ENCODE measurements around the gene DNAH17. TPM values are rescaled to one million over a fixed set of nuclear protein-coding genes. Genes with fewer than 3 reads are reported as not detected.

Gene DNAH17
- total RNA-seq, 2 donors from 2014 or later: 0.76 to 1.0 TPM

DNA sequence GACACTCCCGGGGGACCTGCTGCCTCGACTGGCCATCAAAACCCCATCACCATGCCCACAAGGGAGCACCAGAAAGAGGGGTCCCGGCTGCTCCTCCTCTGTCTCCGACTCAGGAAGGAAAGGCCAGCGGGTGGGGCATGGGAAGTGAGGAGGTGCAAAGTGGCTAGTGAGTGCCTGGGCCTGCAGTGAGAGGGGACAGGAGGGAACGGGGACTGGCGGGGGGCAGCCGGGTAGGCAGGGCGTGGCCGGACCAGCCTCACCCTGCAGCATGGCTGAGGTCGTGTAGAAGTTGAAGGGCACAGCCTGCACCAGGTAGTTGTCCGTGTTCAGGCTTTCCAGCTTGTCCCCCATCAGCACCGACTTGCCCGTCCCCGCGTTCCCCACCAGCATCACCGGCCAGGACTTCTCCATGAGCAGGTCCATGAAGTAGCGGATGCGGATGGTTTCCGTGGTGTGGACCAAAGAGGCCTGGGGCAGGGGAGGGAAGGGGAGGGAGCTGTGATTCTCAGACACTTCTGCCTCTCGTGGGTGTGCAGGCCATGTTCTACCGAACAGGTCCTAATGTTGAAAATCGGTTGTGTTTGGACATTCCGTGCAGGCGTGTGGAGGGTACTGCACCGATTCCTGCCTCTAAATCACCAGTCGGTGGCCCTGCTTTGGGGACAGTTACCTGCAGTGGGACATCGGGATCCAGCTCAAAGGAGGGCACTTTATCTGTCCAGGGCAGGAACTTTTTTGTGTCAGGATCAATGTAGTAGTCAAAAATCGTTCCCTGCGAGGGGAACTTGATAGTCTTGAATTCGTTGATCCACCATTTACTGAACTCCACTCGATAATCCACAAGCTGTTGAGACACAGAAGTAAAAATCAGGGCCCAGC lies 91.7 kb downstream of the DNAH17 start:
- no peak overlapping the region for H3K27ac Mint-ChIP-seq
- H3K4me3 Mint-ChIP-seq: peak overlapping the region; percentile 82 to 90
- H3K27me3 Mint-ChIP-seq (ENCODE audit: low read depth): no peaks in the 10 kb centered on the region

GRCh38 chr17:78484271-78485246 lies 92.6 kb downstream of the DNAH17 start:
- Mint-ChIP-seq H3K9me3 (no peaks in the 10 kb centered on the region), H3K36me3 (ENCODE audit: insufficient read depth in 2 of 2) (no peaks in the 10 kb centered on the region), H3K4me1 (ENCODE audit: low read depth) (peaks cover 13% of the 10 kb centered on the region), H3K4me3 (peak overlapping the region; percentile 82 to 90), H3K27me3 (ENCODE audit: low read depth) (no peaks in the 10 kb centered on the region), H3K27ac (no peak overlapping the region)
- peak; percentile 73 to 87 for DNase-seq
- ATAC-seq (replicated peaks in 1 of 2): peak; percentile 100

More for the DNA sequence above, 91.7 kb downstream of the DNAH17 start:
- Mint-ChIP-seq H3K9me3 (no peaks in the 10 kb centered on the region), H3K36me3 (ENCODE audit: insufficient read depth in 2 of 2) (no peaks in the 10 kb centered on the region), H3K4me1 (ENCODE audit: low read depth) (peaks cover 13% of the 10 kb centered on the region)
- DNase-seq (no peak), ATAC-seq (replicated peaks in 1 of 2) (no peak)

DNA sequence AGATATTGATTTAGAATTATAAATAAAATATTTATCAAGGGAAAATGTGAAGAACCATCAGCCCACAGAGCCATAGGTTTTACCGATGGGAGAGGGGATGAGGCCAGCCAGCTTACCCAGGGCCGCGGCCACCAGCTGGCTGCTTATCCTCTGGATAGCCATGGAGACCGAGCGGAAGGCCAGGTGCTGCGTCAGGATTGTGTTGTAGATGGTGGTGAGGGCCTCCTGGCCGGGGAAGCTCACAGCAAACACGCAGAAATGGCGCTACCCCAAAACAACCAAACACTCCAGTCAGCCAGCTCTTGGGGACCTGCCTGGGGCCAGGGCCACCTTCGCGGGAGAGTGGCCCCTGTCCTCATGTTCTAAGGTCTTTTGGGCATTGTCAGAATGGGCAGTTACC lies 97.8 kb downstream of the DNAH17 start:
- DNase-seq: no peak
- H3K4me3 Mint-ChIP-seq: no peak overlapping the region
- no peaks in the 10 kb centered on the region for H3K36me3 Mint-ChIP-seq (ENCODE audit: insufficient read depth in 2 of 2)
- H3K9me3 Mint-ChIP-seq: no peaks in the 10 kb centered on the region
- peaks cover 14% of the 10 kb centered on the region for H3K4me1 Mint-ChIP-seq (ENCODE audit: low read depth)
- H3K27me3 Mint-ChIP-seq (ENCODE audit: low read depth): no peaks in the 10 kb centered on the region
- ATAC-seq (replicated peaks in 1 of 2): no peak
- no peak overlapping the region for H3K27ac Mint-ChIP-seq

- H3K27ac Mint-ChIP-seq: no peak overlapping the region
- no peaks in the 10 kb centered on the region for H3K9me3 Mint-ChIP-seq
These were observed 98.4 kb downstream of the DNAH17 start for GRCh38 chr17:78478757-78479297.

GRCh38 chr17:78477913-78478756 lies 99.1 kb downstream of the DNAH17 start:
- Mint-ChIP-seq H3K4me3 (no peak overlapping the region), H3K4me1 (ENCODE audit: low read depth) (peaks cover 9% of the 10 kb centered on the region)

More at GRCh38 chr17:78478757-78479297, 98.4 kb downstream of the DNAH17 start:
- Mint-ChIP-seq H3K4me1 (ENCODE audit: low read depth) (peaks cover 9% of the 10 kb centered on the region), H3K36me3 (ENCODE audit: insufficient read depth in 2 of 2) (no peaks in the 10 kb centered on the region), H3K4me3 (no peak overlapping the region), H3K27me3 (ENCODE audit: low read depth) (no peaks in the 10 kb centered on the region)
- ATAC-seq (replicated peaks in 1 of 2): no peak
- no peak for DNase-seq

GRCh38 chr17:78476973-78477372 lies 100.2 kb downstream of the DNAH17 start:
- Mint-ChIP-seq H3K27me3 (ENCODE audit: low read depth) (no peaks in the 10 kb centered on the region), H3K4me3 (no peak overlapping the region), H3K9me3 (no peaks in the 10 kb centered on the region), H3K4me1 (ENCODE audit: low read depth) (peaks cover 9% of the 10 kb centered on the region), H3K27ac (no peak overlapping the region), H3K36me3 (ENCODE audit: insufficient read depth in 2 of 2) (no peaks in the 10 kb centered on the region)
- no peak for ATAC-seq (replicated peaks in 1 of 2)
- DNase-seq: no peak

More at GRCh38 chr17:78477913-78478756, 99.1 kb downstream of the DNAH17 start:
- H3K27ac Mint-ChIP-seq: no peak overlapping the region
- ATAC-seq (replicated peaks in 1 of 2) (no peak), DNase-seq (no peak)
- H3K36me3 Mint-ChIP-seq (ENCODE audit: insufficient read depth in 2 of 2): no peaks in the 10 kb centered on the region
- H3K9me3 Mint-ChIP-seq: no peaks in the 10 kb centered on the region
- no peaks in the 10 kb centered on the region for H3K27me3 Mint-ChIP-seq (ENCODE audit: low read depth)

- DNase-seq (no peak), ATAC-seq (replicated peaks in 1 of 2) (no peak)
- no peak overlapping the region for H3K27ac Mint-ChIP-seq
- no peaks in the 10 kb centered on the region for H3K36me3 Mint-ChIP-seq (ENCODE audit: insufficient read depth in 2 of 2)
- no peak overlapping the region for H3K4me3 Mint-ChIP-seq
- no peaks in the 10 kb centered on the region for H3K27me3 Mint-ChIP-seq (ENCODE audit: low read depth)
- peaks cover 9% of the 10 kb centered on the region for H3K4me1 Mint-ChIP-seq (ENCODE audit: low read depth)
- H3K9me3 Mint-ChIP-seq: no peaks in the 10 kb centered on the region
These were observed 101.0 kb downstream of the DNAH17 start for GRCh38 chr17:78476149-78476548.

DNA sequence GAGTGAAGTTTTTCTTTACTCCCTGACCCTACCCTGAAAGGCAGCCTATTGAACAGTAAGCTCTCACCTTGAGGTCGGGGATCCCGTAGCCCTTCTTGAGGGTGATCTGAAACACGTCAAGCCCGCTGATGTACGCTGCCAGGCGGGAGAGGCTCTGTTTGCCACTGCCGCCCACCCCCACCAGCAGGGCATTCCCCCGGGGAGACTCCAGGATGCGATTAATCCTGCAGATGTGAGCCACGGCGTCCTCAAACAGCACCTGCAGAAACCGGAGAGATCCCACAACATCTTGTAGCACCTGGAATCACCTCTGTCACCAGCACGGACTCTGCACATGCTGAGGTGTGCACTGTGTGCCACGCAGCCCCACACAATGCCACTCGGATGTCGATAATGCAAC lies 102.0 kb downstream of the DNAH17 start:
- ATAC-seq (replicated peaks in 1 of 2) (no peak), DNase-seq (no peak)
- Mint-ChIP-seq H3K36me3 (ENCODE audit: insufficient read depth in 2 of 2) (no peaks in the 10 kb centered on the region), H3K27me3 (ENCODE audit: low read depth) (no peaks in the 10 kb centered on the region), H3K4me3 (no peak overlapping the region), H3K9me3 (no peaks in the 10 kb centered on the region), H3K4me1 (ENCODE audit: low read depth) (peaks cover 9% of the 10 kb centered on the region), H3K27ac (no peak overlapping the region)

- Mint-ChIP-seq H3K27ac (no peak overlapping the region), H3K4me1 (ENCODE audit: low read depth) (peaks cover 9% of the 10 kb centered on the region), H3K36me3 (ENCODE audit: insufficient read depth in 2 of 2) (no peaks in the 10 kb centered on the region), H3K27me3 (ENCODE audit: low read depth) (no peaks in the 10 kb centered on the region), H3K4me3 (no peak overlapping the region), H3K9me3 (no peaks in the 10 kb centered on the region)
- peak; percentile 22 to 26 for DNase-seq
- peak; percentile 74 to 86 for ATAC-seq (replicated peaks in 1 of 2)
These were observed 102.5 kb downstream of the DNAH17 start for GRCh38 chr17:78474614-78475146.

- Mint-ChIP-seq H3K27ac (no peak overlapping the region), H3K27me3 (ENCODE audit: low read depth) (no peaks in the 10 kb centered on the region), H3K4me1 (ENCODE audit: low read depth) (peaks cover 9% of the 10 kb centered on the region), H3K4me3 (no peak overlapping the region), H3K9me3 (no peaks in the 10 kb centered on the region), H3K36me3 (ENCODE audit: insufficient read depth in 2 of 2) (no peaks in the 10 kb centered on the region)
- ATAC-seq (replicated peaks in 1 of 2): no peak
- no peak for DNase-seq
These were observed 103.1 kb downstream of the DNAH17 start for GRCh38 chr17:78473951-78474613.

DNA sequence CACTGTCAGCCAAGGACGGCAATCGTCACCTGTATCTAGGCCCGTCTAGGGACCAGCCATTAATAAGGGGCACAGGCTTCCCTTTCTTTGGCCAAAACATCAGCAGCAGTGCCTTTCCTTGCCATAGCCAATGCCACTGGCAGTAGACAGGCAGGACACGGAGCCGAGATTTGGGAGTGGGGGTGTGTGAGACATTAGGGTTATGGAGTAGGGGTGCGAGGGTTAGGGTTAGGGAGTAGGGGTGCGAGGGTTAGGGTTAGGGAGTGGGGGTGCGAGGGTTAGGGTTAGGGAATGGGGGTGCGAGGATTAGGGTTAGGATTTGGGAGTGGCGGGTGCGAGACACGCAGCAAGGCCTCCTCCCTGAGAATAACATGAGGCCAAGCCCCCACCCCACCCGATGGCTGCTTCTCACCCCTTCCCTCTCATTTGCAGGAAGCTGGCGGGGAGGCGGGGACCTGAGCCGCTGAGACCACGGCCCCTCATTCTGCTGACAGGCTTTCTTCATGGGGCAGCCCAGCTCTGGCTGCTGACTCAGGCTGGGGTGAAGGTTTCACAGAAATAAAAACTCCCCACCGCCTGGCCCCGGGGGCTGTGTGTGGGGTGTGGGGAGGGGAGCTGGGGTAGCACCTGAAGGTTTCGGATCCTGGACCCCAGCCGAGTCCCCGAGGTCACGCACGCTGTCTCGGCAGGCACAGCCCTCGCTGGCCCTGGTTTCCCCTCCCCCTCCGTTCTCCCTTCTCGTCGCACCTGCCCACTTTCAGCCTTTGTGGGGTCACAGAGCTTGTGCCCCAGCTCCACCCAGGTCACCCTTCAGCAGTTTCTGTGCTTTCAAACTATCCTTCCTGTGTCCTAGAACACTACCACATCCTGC lies 104.9 kb downstream of the DNAH17 start:
- H3K27me3 Mint-ChIP-seq (ENCODE audit: low read depth): no peaks in the 10 kb centered on the region
- no peak for ATAC-seq (replicated peaks in 1 of 2)
- H3K4me1 Mint-ChIP-seq (ENCODE audit: low read depth): peaks cover 9% of the 10 kb centered on the region
- no peak overlapping the region for H3K27ac Mint-ChIP-seq
- H3K9me3 Mint-ChIP-seq: no peaks in the 10 kb centered on the region
- no peaks in the 10 kb centered on the region for H3K36me3 Mint-ChIP-seq (ENCODE audit: insufficient read depth in 2 of 2)
- H3K4me3 Mint-ChIP-seq: no peak overlapping the region
- DNase-seq: no peak

Data from activated T-cell treated with anti-CD3 and anti-CD28 coated beads, Interleukin-2, amount 50 U/mL, for 72 hours (primary cell).